GM19099 (cell line): ENCODE measurements around the gene RAB3IL1.

Source experiments
- POLR2A ChIP-seq: IDR thresholded peaks from 3 replicates; pipeline ENCODE4 v1.6.1; 2011; ENCODE audit warnings: low read depth; ENCODE audit not compliant: insufficient read length; ENCODE audit errors: extremely low read depth

Gene RAB3IL1

GRCh38 chr11:61928606-61929005, 11.2 kb upstream of the RAB3IL1 start:
- TF ChIP-seq POLR2A, result no peak

- no peak for TF ChIP-seq POLR2A
These were observed 10.1 kb upstream of the RAB3IL1 start for GRCh38 chr11:61927501-61927900.

GRCh38 chr11:61926235-61926634, 8.9 kb upstream of the RAB3IL1 start:
- no peak for TF ChIP-seq POLR2A

GRCh38 chr11:61925736-61926135, 8.4 kb upstream of the RAB3IL1 start:
- TF ChIP-seq POLR2A, result no peak

- TF ChIP-seq POLR2A, result no peak
These were observed 6.7 kb upstream of the RAB3IL1 start for GRCh38 chr11:61924064-61924455.

GRCh38 chr11:61923166-61924063, 6.0 kb upstream of the RAB3IL1 start:
- no peak for TF ChIP-seq POLR2A

- no peak for TF ChIP-seq POLR2A
These were observed 5.2 kb upstream of the RAB3IL1 start for GRCh38 chr11:61922539-61922938.

GRCh38 chr11:61921446-61921845, 4.1 kb upstream of the RAB3IL1 start:
- TF ChIP-seq POLR2A, result no peak

GRCh38 chr11:61919705-61920631, 2.6 kb upstream of the RAB3IL1 start:
- no peak for TF ChIP-seq POLR2A

- TF ChIP-seq POLR2A, result no peak
These were observed 1.8 kb upstream of the RAB3IL1 start for GRCh38 chr11:61918938-61919704.

GRCh38 chr11:61918251-61918937, 1.0 kb upstream of the RAB3IL1 start:
- TF ChIP-seq POLR2A, result no peak

GRCh38 chr11:61916737-61917333, 531 bp downstream of the RAB3IL1 start:
- no peak for TF ChIP-seq POLR2A

GRCh38 chr11:61914471-61915171, 2.7 kb downstream of the RAB3IL1 start:
- TF ChIP-seq POLR2A, result no peak

- no peak for TF ChIP-seq POLR2A
These were observed 3.5 kb downstream of the RAB3IL1 start for GRCh38 chr11:61913699-61914395.
